NCI-H2196 (cell line): ENCODE data around the gene JCAD.
"Not testable (repeated sequence)": the region's sequence is repeated elsewhere in the genome, so short reads cannot be mapped to it uniquely, and the experiment has no call there.

Experiments
- DNase-seq: peaks from one replicate; lab custom pipeline; 2025; ENCODE audit not compliant: unreplicated experiment; lab: John Stamatoyannopoulos, UW

Gene JCAD

GRCh38 chr10:29991382-29991781, 68.0 kb downstream of the JCAD start:
- DNase-seq: no peak

GRCh38 chr10:29987471-29987870, 71.9 kb downstream of the JCAD start:
- DNase-seq: no peak

- no peak for DNase-seq
Observed at GRCh38 chr10:29982997-29983648, 76.3 kb downstream of the JCAD start.

- no peak for DNase-seq
Observed at GRCh38 chr10:29981510-29981909, 77.9 kb downstream of the JCAD start.

GRCh38 chr10:29980084-29980483, 79.3 kb downstream of the JCAD start:
- no peak for DNase-seq

- DNase-seq: not testable (repeated sequence)
Observed at GRCh38 chr10:29979421-29979779, 80.0 kb downstream of the JCAD start.

GRCh38 chr10:29977171-29977570, 82.2 kb downstream of the JCAD start:
- DNase-seq: no peak

GRCh38 chr10:29976134-29976533, 83.3 kb downstream of the JCAD start:
- no peak for DNase-seq

GRCh38 chr10:29974773-29975172, 84.6 kb downstream of the JCAD start:
- DNase-seq: no peak

GRCh38 chr10:29973921-29974320, 85.5 kb downstream of the JCAD start:
- DNase-seq: no peak

- DNase-seq: no peak
Observed at GRCh38 chr10:29970576-29970975, 88.8 kb downstream of the JCAD start.

GRCh38 chr10:29970012-29970396, 89.4 kb downstream of the JCAD start:
- no peak for DNase-seq

GRCh38 chr10:29969255-29970011, 90.0 kb downstream of the JCAD start:
- no peak for DNase-seq

GRCh38 chr10:29968585-29968984, 90.8 kb downstream of the JCAD start:
- DNase-seq: no peak

- DNase-seq: no peak
Observed at GRCh38 chr10:29966269-29966668, 93.1 kb downstream of the JCAD start.
